SH-SY5Y (cell line): ENCODE data around the gene TBXAS1.

Experiments used
- GATA2 ChIP-seq: IDR thresholded peaks from 2 replicates; pipeline ENCODE4 v1.6.1; 2011; ENCODE audit warnings: mild to moderate bottlenecking, low read depth, low read length
- GATA3 ChIP-seq: IDR thresholded peaks from 2 replicates; pipeline ENCODE4 v1.6.1; 2011; ENCODE audit warnings: low read depth, mild to moderate bottlenecking, low read length, moderate library complexity

DNA sequence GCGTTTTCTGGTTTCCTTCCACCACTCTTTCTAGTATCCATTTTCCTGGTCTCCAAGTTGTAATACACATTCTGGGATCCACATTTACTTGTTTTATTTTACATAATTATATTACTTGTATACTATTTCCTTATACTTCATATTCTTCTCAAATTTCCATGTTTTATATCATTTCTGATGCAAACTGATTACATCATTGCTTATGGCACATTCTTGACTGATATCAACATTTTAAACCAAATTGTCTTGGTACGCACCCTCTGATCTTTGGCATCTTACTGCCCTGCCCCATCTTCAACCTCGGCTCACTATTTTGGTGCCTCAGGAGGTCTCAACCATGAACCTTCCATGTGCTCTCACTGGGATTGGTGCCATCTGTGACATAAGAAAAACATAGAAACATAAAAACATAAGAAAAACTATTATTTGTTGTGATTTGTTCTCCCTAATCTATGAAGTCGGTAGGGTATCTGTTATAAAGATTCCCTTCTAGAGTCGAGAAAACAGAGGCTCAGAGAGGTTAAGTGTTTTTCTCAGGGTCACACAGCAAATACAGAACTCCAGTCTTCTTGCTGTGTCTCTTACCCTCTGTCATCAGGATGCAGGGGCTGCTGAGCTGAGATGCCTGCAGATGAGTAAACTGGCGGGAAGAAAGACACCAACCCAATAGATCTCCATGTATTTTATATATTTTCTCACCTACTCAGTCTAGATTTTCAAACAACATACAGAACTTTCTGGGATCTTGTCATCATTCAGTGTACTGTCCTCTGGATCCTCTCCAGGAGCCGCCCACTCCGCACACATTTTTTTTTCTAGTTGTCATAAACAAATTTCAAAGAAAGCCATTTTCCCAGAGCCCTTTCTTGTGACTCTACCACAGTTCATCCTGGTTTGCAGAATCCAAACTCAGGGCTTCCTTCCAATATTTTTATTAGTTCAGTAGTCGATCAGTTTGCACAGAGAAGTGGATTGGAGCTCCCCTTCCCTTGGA, 154.2 kb downstream of the TBXAS1 start:
- TF ChIP-seq GATA2 (no peak), GATA3 (no peak)
